ENCODE results near the gene RTL10.

DNA sequence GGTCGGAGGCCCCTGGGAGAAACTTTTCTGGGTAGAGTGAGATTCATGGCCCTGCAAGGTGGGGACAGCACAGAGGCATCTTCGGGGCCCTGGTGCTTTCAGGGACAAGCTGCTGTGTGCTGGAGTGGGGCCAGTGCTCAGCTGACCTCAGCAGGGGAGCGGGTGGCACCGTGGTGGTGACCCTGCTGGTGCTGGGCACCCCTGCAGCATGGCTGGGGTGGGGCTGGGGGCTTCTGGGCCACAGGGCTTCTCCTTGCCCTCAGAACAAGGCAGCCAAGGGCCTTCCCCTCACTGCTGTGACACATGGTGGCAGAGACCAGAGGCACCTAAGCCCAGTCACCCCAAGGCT lies 24.9 kb upstream of the RTL10 start:
- no peak for TF ChIP-seq HDAC2 (IDR thresholded peaks at IDR 0.05; ENCODE audit: borderline replicate concordance in 1 of 2, low read depth in 2 of 2, low read length in 2 of 2)
- TF ChIP-seq, protein P1, sequence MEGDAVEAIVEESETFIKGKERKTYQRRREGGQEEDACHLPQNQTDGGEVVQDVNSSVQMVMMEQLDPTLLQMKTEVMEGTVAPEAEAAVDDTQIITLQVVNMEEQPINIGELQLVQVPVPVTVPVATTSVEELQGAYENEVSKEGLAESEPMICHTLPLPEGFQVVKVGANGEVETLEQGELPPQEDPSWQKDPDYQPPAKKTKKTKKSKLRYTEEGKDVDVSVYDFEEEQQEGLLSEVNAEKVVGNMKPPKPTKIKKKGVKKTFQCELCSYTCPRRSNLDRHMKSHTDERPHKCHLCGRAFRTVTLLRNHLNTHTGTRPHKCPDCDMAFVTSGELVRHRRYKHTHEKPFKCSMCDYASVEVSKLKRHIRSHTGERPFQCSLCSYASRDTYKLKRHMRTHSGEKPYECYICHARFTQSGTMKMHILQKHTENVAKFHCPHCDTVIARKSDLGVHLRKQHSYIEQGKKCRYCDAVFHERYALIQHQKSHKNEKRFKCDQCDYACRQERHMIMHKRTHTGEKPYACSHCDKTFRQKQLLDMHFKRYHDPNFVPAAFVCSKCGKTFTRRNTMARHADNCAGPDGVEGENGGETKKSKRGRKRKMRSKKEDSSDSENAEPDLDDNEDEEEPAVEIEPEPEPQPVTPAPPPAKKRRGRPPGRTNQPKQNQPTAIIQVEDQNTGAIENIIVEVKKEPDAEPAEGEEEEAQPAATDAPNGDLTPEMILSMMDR (IDR thresholded peaks at IDR 0.05; ENCODE audit: control extremely low read depth in 1 of 3, insufficient read depth in 1 of 3, low read depth in 1 of 3, low read length in 3 of 3): no peak
- no peak for TF ChIP-seq FOSL1 (IDR thresholded peaks at IDR 0.05; ENCODE audit: insufficient read depth, low read depth, low read length)
- no peak for TF ChIP-seq RXRA (IDR thresholded peaks at IDR 0.05; ENCODE audit: insufficient read depth, low read depth, low read length)
